Stimulated activated CD8-positive, alpha-beta memory T cell treated with anti-CD3 and anti-CD28 coated beads, Interleukin-12 subunit alpha, Interleukin-12 subunit beta, amount 100 ng/mL, for 24 hours (primary cell): ENCODE measurements around the gene TRAPPC1.

Experiments
- DNase-seq: peaks from one replicate; pipeline ENCODE4 v3.0.0-alpha.2; 2020; ENCODE audit errors: extremely low read depth

Gene TRAPPC1

DNA sequence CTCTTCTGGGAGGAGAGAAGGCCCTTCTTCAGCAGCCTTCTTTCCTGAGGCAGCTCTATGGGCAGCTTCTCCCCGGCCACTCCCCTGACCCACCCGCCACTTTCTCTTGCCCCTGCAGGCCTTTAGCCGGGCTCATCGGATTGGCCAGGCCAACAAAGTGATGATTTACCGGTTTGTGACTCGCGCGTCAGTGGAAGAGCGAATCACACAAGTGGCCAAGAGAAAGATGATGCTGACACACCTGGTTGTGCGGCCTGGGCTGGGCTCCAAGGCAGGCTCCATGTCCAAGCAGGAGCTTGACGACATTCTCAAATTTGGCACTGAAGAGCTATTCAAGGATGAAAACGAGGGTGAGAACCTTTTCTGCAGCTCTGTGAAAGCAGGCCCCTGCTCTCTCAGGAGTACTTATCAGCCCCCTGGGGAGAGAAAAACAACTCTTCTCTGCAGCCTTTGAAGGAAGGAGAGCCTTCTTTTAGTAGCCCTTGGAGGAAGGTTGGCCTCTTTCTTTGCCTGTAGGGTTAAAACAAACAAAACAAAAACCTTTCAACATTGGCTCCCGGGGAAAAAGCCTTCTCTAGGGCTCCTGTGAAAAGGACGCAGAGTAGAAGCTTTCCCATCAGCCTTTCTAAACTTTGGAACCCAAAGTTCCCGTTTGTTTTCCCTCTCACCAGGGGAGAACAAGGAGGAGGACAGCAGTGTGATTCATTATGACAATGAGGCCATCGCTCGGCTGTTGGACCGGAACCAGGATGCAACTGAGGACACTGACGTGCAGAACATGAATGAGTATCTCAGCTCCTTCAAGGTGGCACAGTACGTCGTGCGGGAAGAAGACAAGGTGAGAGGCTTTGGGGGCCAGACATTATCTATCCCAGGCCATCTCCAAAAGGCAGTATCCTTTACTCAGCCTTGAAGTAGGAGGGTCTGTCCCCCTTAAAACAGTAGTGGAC is 28.3 kb downstream of the TRAPPC1 start:
- no peak for DNase-seq

DNA sequence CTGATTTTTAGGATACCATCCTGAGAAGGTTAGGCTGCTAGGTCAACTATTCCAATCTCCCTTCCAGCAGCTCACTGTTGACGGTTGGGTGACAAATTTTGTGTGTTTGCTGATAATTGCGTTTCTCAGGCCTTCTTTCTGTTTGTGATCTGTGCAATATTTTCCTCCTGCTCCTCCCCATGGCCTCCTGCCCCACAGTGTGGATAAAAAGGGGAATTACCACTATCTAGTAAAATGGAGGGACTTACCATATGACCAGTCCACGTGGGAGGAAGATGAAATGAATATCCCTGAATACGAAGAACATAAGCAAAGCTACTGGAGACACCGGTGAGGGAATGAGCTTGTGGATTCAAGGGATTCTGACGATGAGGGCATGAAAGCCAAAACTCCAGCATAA is 34.0 kb downstream of the TRAPPC1 start:
- DNase-seq, result no peak

DNA sequence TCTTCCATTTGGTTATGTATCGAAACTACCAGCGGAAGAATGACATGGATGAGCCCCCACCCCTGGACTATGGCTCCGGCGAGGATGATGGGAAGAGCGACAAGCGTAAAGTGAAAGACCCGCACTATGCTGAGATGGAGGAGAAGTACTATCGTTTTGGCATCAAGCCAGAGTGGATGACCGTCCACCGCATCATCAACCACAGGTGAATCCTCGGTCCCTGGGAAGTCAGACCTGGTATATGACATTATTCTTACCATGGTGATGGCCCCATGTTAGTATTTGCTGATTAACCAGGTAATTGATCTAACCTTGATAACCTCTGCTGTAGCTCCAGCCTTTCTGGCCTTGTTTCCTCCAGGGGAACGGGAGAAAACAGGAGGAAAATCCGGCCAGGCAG is 34.7 kb downstream of the TRAPPC1 start:
- DNase-seq, result no peak

DNA sequence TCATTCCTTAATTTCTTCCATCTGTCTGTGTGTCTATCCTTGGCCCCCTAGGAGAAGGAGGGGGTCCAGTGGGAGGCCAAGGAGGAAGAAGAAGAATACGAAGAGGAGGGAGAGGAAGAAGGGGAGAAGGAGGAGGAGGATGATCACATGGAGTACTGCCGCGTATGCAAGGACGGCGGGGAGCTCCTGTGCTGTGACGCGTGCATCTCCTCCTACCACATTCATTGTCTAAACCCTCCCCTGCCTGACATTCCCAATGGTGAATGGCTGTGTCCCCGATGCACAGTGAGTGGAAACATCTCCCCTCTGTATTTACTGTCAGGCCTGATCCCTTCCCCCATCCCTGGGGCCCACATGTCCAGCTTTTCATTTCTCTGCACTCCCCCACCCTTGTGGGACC is 36.9 kb downstream of the TRAPPC1 start:
- DNase-seq, result no peak

DNA sequence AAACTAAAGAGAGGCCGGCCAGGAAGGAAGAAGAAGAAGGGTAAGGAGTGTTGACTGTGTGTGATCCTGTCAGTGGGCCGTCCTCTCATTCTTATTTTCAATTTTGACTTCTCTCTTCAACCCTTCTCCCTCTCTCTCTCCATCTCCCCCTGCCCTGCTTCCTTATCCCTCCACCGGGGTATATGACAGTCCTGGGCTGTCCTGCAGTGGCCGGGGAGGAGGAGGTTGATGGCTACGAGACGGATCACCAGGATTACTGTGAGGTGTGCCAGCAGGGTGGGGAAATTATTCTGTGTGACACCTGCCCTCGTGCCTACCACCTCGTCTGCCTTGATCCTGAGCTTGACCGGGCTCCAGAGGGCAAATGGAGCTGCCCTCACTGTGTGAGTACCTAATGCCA is 37.5 kb downstream of the TRAPPC1 start:
- DNase-seq, result no peak

DNA sequence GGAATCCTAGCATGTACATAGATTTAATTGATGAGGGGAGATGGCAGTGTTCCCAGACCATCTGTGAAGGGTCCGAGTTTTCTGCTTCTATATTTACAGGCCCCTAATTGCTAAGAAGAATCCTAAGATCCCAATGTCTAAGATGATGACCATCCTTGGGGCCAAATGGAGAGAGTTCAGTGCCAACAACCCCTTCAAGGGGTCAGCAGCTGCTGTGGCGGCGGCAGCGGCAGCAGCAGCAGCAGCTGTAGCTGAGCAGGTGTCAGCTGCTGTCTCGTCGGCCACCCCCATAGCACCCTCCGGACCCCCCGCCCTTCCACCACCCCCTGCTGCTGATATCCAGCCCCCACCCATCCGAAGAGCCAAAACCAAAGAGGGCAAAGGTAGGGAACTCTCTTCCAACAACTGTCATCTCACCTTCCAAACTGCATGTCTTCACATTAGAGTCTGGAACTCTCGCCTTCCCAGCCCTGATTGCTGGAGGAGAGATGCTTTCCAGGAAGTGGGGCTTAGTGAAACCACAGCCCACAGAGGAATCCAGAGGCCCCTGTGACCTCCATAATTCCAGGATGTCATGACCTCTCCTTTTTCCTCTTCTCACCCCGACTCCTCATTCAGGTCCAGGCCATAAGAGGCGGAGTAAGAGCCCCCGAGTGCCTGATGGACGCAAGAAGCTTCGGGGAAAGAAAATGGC is 38.4 kb downstream of the TRAPPC1 start:
- no peak for DNase-seq

DNA sequence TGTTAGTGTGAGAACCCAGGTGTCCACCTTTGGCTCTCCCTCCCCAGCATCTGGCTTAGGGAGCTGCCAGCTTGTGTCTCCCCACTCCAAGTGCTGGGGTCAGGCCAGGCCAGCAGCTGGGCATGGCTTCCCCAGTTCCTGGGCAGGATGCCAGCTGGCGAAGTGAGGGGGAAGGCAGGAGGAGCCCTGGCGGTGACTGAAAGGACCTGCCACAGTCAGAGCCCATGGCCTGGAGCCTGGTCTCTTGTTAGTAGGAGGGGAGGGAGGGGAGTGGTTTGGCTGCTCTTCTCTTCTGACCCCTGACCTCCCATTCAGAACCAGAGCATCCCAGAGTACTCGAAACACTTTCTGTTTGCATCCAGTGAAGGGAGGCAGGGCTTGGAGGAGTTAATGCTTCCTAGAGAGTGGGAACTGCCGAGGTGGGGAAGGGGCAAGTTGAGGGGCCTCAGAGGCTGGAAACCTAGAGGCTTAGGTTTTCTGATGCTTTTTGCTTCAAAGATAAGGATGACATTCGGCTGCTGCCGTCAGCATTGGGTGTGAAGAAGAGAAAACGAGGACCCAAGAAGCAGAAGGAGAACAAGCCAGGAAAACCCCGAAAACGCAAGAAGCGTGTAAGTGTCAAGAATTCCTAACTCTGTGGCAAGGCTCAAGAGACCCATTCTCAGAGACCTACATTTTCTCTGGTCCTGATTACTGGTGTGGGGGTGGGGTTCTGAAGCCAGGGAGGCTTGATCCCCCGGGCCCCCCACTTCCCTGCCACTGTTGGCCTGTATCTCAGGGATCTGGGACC is 42.4 kb downstream of the TRAPPC1 start:
- DNase-seq, result no peak

DNA sequence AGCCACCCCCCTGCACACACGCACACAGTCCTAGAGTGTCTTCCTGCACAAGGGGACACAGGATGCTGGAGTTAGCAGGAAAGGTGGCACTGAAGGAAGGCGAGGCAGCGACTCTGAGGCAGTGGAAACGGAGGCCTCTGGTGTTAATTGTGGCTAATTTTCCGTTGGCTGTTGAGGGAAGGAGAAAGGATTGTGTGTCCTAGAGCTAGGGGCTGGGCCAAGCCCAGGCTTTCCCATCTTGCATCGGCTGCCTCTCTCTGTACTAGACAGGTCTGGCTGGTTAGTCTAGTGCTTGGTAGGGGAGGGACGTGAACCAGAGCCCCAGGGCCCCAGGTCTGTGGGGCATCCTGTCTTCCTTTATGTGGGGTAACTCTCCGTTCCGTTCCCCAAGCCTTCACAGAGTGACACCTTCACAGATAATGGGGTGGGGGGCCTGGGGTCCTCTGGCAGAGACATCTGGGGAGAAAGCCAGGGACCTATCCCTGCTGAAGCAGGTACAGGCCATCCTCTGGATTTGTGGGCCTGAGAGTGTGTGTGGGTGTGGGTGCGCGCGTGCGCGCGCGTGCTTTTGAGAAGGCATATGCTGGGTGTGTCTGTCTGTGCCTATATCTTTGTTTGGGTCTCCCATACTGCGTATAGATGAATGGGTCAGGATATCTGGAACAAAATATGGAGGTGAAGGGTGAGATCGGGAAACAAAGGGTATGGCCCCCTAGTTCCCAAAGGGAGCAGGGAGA is 43.4 kb downstream of the TRAPPC1 start, which contains the start of gene CHD3:
TSS of gene CHD3 (plus strand) at position 606 of the 737 bp plus-strand sequence. CDS start 212 bp downstream, outside the sequence.
- DNase-seq, result no peak

DNA sequence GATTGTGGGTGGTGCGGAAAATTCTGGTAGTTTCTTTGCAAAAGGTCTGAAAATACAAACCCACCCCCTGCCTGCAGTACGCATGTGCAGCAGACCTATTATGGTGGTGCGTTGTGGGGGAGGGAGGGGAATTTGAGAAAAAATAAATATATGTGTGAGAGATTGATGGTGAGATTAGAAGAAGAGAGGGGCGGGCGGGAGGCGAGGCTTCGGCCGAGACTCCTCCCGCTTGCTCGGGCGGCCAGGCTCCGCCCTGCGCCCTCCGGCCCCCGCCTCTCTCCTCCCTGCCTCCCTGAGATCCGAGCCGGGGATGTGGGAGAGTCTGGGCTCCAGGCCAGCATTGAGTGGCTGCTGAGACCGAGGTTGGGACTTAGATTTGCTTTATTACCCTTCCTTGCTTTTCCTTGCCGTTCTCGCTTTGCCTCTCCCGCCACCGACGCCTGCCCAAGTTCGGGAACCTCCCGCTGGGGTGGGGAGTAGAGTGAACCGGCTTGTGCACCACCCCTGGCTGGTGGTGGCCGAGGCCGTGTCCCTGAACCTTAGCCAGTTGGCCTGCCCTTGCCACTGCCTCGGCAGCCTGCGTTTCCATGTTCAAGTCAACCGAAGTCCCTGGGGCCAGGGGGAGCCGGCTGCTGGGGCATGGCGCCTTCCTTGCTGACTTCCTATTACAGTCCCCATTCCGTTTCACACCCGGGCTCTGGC is 44.1 kb downstream of the TRAPPC1 start:
- DNase-seq, result peak; percentile 74

DNA sequence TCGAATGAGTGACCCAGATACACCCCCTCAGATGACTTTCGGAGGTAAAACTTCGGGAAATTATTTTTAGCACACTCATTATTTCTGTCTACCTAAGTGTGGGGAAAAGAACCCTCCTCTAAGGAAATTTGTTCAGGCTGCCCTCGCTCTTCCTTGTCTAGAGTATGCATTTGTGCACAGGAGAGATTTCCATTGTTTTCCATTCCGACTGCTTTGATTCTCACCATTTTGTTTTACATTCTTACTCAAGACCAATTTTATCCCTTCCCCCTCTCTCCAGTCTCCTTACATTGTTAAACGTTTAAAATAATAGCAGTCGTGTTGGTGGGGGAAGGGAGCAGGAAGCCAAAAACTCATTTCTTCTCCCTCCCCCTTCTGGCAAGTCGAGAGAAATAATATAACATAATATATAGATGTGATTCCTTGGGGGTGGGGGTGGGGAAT is 44.7 kb downstream of the TRAPPC1 start:
- DNase-seq, result no peak

DNA sequence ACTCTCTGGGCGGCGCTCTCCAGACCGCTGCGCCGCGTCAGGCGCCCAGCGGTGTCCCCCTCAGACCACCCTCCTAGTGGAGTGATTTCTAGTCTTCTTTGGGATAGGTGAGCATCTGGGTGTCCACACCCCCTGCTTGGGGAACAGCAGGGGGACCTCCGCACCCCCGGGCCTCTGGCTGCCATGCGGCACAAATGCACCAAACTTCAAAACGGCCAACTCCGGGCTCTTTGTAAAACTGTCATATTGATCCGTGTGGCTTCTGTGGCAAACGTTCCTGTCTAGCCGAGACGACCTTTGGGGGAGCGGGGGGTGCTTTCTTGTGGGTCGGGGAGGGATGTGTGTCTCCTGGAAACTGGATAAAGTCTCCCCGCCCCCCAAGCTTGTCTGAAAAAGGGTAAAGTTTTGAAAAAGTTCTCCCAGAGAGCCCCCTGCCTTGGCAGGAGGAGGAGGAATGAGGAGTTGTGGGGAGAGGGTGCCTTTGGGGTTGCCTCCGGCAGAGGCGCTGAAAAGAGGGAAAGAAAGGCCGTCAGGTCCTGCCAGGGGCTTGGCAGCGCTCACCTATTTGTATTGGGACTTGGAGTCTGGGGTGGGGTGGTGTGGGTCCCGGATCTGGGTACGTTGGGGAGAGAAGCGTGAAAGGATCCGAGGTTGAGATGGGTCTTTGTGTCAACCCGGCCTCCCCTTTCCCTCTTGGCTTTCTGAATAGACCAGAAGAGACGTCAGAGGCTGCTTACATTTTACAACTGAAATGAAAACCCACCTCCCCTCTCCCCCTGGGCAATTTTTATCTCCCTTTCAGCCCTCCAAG is 45.3 kb downstream of the TRAPPC1 start:
- no peak for DNase-seq

DNA sequence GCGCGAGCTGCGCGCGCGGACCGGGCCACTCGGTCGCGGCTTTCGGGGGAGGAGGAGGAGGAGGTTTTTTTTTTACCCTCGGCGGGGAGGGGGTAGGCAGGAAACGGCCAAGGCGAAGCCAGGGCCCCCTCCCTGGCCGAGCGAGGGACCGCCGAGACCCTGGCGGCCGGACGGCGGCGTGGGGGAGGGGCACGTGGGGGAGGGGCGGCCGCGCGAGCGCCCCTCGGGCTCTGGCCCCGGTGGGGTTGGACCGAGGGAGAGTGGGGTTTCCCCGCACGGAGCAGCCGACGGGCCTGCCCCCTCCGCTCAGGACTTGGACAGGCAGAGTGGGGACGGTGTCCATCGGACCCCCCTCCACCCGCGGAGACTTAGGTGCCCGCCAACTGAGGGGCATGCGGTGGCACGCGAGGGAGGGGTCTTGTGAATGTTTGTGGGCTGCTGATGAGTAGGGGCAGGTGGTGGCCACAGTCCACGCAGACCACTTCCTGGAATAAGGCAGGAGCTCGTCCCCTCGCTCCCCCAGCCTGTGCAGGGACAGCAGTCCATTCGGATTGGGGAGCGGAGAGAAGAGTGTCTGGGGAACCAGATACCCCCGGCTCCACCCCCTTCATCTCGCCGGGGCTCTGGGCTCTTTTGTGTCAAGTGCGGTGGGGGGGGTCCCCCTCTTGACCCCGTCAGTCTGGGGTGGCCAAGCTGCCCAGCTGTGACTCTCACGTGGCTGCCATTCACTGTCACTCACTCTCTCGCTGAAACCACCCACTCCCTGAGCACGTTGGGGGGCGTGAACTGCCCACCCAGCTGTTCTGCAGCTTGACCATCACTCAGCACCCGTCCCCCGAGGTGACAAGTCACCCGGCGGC is 46.1 kb downstream of the TRAPPC1 start:
- no peak for DNase-seq

DNA sequence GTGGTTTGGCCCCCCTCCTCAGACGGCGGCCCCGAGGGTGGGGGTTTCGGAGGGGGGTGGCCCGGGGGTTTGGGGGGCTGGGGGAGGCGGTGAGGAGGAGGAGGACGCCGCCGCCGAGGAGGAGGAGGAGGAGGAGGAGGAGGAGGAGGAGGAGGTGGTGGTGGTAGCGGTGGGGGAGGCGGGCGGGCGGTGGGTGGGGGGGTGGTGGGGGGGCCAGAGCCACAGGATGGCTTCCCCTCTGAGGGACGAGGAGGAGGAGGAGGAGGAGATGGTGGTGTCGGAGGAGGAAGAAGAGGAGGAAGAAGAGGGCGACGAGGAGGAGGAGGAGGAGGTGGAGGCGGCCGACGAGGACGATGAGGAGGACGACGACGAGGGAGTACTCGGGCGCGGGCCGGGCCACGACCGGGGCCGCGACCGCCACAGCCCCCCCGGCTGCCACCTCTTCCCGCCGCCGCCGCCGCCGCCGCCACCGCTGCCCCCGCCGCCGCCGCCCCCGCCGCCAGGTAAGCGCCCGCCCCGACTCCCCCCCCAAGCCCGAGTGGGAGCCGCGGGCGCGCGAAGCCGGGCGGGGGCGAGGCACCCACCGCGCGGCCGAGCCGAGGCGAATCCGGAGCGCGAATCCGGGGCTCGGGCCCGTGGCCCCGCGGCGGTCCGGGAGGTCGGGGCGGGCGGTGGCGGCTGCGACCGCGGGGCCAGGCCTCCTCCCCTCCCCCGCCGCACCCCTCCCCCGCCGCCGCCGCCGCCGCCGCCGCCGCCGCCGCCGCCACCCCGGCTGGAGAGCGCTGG is 47.0 kb downstream of the TRAPPC1 start:
- DNase-seq, result no peak

DNA sequence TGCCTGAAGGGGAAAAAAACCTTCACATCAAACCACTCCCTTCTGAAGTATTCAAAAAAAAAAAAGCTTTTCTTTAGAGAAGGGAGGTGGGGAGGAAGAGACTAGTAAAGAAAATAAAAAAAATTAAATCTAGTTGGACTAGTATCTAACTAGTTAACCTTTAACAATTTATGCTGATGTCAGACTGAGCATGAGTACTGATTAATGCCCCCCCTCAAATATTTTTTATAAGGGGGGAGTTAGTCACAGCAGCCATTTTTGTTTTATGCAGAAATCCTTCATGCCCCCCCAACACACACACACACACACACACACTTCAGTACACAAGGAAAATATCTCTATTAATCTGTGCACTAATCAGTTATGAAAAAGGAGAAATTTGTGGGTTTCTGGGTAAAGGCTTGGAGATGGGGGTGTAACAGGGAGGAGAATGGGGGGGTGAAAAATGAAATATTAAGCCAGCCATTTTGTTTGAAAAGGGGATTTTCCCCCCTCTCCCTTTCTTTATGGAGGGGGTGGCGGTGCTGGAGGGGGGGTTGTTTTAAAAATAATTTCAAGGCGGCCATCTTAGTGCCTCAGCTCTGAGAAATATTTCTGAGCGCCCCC is 47.9 kb downstream of the TRAPPC1 start:
- no peak for DNase-seq

DNA sequence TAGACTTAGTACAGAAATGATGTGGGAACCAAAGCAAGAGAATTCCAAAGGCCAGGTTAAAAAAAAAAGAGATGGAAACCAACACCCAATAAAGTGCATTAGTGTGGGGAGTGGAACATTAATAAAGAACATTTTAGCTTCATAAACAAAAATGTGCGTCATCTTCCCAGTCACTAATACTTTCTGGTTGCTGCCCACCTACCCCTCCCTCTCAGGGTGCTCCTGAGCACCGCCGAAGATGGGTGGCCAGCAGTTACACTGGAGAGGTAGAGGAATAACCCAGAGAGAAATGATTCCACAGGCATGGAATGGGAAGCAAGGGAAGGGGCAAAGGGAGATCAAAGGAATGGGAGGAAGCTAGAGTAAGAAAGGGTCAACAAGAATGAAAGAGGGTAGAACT is 49.1 kb downstream of the TRAPPC1 start:
- no peak for DNase-seq

DNA sequence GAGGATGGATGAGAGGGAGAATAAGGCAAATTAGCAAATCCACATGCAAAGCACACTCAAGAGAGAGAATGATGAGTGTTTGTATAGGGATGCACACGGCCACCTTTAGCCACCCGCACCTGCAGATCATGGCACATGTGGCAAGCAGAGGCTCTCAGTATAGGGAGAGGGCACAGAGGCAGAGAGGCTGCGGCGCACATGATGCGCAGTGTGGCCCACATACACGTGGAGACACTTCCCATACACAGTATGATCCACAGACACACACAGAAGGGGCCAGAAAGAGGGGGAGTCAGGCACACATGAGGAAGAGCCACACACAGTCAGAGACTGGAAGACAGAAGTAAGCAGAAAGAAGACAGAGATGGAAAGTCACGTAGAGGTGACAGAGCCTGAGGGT is 49.7 kb downstream of the TRAPPC1 start:
- DNase-seq, result no peak

DNA sequence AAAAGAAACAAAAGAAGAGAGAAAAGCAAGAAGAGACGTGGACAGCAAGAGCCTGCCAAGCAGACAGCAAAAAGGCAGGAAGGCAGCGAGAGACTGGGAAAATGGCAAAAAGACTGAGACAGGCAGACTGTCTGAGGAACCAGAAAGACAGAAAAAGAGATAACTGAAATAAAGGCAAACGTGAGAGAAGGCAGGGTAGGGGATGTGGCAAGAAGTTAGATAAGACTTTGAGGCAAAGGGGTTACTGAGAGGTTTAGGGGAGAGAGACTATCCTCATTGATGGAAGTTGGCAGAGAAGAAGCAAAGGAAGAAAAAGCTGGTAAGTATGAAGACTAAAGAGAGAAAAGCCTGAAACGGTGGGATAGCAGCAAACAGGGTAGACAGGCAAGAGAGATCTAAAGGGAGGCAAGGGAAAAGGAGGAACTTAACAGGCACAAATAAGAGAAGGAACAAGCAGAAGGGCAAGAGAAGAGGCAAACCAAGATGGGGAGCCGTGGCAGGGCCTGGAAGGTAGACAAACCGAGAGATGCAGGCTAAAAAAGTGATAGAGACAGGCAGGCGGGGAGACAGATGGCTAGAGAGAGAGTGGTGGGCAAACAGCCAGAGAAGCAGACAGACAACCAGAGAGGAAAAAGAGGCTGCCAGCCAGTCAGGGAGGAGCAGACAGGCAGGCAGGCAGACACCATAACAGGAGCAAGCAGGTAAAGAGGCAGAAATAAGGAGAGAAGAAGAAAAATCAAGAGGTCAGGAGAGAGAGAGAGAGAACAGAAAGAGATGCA is 50.3 kb downstream of the TRAPPC1 start:
- no peak for DNase-seq
